GM19468 (cell line): ENCODE data around the gene GRIN2C.

Experiments
- ATAC-seq: cut with Tn5 transposase; IDR thresholded peaks from one replicate; pipeline ENCODE4 v1.9.1; 2021; ENCODE audit warnings: mild to moderate bottlenecking, moderate library complexity, moderate number of reproducible peaks; ENCODE audit not compliant: unreplicated experiment; ENCODE audit errors: extremely low read depth

Gene GRIN2C

GRCh38 chr17:74866198-74866835 lies 6.6 kb upstream of the GRIN2C start:
- no peak for ATAC-seq

- no peak for ATAC-seq
These were observed 6.0 kb upstream of the GRIN2C start for GRCh38 chr17:74865504-74866197.

GRCh38 chr17:74864866-74865395 lies 5.2 kb upstream of the GRIN2C start:
- ATAC-seq = no peak

GRCh38 chr17:74864297-74864865 lies 4.7 kb upstream of the GRIN2C start:
- ATAC-seq = no peak

- no peak for ATAC-seq
These were observed 4.0 kb upstream of the GRIN2C start for GRCh38 chr17:74863420-74864296.

GRCh38 chr17:74862919-74863318 lies 3.2 kb upstream of the GRIN2C start:
- no peak for ATAC-seq

- ATAC-seq = no peak
These were observed 2.6 kb upstream of the GRIN2C start for GRCh38 chr17:74862108-74862901.

GRCh38 chr17:74861662-74862107 lies 2.0 kb upstream of the GRIN2C start:
- ATAC-seq = no peak

- ATAC-seq = no peak
These were observed 1.4 kb upstream of the GRIN2C start for GRCh38 chr17:74860872-74861661.

GRCh38 chr17:74860229-74860871 lies 665 bp upstream of the GRIN2C start:
- ATAC-seq = no peak

GRCh38 chr17:74858672-74859458 lies 820 bp downstream of the GRIN2C start:
- no peak for ATAC-seq

- ATAC-seq = no peak
These were observed 2.5 kb downstream of the GRIN2C start for GRCh38 chr17:74857191-74857590.

- ATAC-seq = no peak
These were observed 3.6 kb downstream of the GRIN2C start for GRCh38 chr17:74856112-74856511.

- no peak for ATAC-seq
These were observed 4.4 kb downstream of the GRIN2C start for GRCh38 chr17:74855323-74855722.

GRCh38 chr17:74854792-74855191 lies 4.9 kb downstream of the GRIN2C start:
- ATAC-seq = no peak

GRCh38 chr17:74853669-74854068 lies 6.0 kb downstream of the GRIN2C start:
- ATAC-seq = no peak

- ATAC-seq = no peak
These were observed 6.7 kb downstream of the GRIN2C start for GRCh38 chr17:74853048-74853397.
